IPS-NIHi7 (cell line): Measurements from ENCODE around the gene PAPPA.

Experiments used
- DNase-seq: peaks from one replicate; pipeline ENCODE4 v3.0.0; 2012; ENCODE audit warnings: mixed read lengths; ENCODE audit errors: extremely low spot score

Gene PAPPA

GRCh38 chr9:116382053-116382452, 228.5 kb downstream of the PAPPA start:
- DNase-seq, result no peak

GRCh38 chr9:116383133-116383532, 229.5 kb downstream of the PAPPA start:
- no peak for DNase-seq

GRCh38 chr9:116383936-116384335, 230.3 kb downstream of the PAPPA start:
- no peak for DNase-seq

DNA sequence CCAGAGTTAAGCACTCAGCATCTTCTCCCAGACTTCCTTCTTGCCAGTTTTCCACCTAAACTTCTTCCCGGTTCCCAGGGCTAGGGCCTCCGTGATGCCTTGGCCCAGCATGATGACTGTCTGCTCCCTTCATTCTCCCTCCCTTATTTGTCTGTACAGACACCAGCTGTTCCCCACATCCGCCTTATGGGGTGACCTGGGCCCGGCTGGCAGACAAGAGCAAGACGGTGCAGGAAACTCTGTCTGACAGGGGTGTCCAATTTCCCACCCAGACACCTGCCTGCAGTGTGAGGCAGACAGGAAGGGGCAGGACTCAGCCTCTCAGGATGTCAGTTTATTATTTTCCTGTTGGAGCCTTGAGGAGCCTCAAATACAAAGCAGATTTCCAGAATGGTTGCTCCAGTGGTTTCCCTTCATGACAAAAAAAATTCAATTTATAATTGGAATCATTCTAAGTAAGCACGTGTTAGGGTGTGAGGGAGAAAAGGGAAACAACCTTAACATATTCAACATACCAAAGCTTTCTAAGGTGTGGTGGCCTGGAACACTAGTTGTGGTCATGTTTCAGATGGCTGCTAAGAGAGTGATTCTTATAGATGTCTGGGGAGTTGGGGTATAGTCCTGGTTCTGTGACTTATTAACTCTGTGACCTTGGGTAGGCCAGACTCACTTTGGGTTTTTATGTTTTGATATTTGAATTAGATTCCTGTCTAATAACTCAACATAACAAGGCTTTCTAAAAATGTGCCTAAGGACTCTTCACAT, 234.5 kb downstream of the PAPPA start:
- no peak for DNase-seq

DNA sequence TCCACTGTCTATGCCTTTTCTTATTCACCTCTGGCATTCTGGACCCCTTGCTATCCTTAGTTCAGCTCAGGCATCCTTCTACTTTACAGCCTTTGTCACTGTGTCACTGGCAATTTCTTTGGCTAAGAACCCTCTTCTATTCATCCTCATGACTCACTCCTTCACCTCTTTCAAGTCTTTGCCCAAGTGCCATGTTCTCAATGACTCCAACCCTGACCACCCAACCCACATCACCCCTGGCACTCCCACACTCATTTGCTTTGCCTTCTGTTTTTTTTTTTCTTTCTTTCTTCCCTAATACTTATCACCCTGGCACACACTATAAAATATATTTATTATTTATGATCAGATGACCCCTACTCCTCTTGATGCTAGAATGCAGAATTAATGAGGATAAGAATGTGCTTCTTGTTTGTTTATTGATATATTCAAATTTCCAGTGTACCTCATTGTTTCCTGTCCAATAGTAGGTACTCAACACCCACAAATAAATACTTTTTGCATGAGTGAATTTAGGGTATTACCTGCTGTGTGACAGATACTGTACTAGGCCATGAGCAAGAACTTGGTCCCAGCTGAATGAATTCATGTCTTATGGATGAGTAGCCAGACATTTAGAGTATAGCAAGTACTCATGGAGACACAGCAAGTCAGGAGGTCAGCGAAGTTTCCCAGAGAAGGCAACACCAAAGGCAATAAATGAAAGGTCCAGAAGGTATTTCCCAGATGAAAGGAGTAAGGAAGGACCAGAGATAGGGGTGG, 236.1 kb downstream of the PAPPA start:
- DNase-seq, result no peak

DNA sequence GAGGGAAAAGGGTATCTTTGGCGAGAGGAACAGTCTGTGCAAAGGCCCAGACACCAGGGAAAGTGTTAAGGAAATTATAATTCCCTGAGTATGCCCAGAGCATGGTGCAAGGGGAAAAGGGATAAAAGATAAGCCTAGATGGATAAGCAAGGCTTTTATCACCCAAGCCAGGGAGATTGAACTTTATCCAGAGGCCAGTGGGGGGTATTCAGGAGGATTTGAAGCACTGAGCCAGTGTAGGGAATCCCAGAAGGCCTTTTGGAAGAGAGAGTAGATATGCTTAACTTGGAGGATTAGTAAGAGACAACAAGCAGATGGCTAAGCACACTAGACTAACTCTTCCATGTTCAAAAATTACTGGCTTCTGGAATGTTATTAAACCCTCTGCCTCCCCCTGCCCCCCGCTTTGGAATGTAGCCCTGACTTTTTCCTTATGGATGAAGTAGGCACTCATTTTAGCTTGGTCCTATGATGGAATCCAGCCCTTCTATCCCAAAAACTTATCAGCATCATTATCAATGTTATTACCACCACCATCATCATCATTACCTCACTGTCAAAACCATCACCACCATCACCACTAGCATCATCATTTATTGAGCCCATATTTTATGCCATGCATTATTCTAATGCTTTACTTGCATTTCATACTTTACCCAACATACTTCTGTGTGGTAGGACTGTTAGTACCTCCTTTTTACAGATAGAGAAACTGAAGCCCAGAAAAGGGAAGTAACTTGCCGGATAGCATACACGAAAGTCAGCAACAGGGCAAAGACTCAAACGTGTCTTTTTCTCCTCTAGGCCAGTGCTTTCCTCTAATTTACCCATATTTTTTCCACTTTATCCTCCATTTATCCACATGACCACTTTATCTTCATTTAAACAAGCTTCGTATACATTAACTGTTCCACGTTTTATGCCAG, 237.0 kb downstream of the PAPPA start:
- DNase-seq, result no peak

- DNase-seq, result peak; percentile 47
These were observed 237.8 kb downstream of the PAPPA start for GRCh38 chr9:116391306-116391900.

GRCh38 chr9:116393198-116393597, 239.6 kb downstream of the PAPPA start:
- DNase-seq, result no peak

DNA sequence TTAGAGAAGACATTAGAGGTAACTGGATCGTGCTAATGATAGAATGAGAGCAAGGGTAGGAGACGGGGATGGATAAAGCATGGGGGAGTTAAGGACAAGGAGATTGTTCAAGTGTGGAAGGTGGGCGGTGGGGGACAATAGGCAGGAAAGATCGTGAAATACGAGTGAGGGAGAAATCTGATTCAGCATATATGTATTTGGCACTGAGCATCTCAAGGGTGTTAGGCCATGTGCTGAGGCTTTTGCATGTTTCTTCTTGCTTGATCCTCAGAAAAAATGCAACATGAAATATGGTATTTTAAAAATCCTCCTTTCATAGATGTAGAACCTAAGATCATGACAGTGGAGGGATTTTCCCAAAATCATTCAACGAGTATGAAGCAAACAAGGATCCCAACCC, 240.5 kb downstream of the PAPPA start:
- no peak for DNase-seq

DNA sequence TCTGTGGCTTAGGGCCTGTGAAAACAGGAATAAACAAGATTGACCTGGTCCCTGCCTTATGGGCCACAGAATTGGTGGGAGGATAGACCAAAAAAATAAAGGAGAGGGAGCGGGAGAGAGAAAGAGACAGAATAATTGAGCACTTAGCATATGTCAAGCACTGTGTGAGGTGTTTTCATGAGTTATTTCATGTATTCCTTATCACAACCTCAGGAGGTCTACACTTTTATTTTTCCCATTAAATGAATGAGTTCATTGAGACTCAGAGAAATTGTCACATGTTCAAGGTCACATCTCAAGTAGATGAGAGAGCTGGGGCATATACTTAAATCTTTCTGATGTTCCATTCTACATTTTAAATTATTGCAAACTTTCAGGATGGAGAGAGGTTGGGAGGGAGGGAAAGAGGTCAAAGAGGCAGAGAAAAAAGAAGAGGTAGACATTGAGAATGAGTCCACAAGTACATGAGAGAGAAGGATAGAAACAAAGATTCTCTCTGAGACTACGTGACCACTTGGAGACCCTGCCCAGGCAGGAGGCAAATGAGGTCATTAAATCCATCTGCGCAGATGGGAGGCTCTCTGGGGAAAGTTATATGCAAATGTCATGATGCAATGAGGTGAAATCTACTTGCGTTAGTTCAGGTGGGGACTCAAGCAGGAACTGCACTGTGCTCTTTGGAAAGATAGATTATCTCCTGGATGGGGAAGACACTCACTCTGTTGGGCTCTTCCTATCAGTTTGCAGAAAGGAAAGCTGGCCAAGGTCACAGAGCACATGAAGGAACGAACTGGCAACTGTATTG, 241.5 kb downstream of the PAPPA start:
- DNase-seq, result no peak

GRCh38 chr9:116395699-116396037, 242.1 kb downstream of the PAPPA start:
- no peak for DNase-seq

DNA sequence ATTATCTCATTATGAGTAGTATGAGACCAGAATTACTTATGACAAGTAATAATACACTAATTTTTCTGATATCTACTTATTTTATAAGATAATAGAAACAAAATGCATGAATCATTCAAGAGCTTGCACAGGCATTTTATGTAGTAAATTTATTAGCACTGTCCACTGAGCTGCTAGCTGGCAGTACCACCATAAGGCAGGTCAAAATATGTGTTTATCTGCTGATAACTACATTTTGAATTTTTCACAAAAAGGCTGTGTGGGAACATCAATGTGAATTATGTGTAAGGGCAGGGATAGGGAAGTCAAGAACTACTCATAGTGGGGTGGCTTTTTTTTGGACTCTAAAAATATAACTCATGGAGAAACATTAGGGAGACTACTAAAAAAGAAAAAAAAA, 249.6 kb downstream of the PAPPA start:
- DNase-seq, result no peak

- no peak for DNase-seq
These were observed 250.6 kb downstream of the PAPPA start for GRCh38 chr9:116404228-116404627.

DNA sequence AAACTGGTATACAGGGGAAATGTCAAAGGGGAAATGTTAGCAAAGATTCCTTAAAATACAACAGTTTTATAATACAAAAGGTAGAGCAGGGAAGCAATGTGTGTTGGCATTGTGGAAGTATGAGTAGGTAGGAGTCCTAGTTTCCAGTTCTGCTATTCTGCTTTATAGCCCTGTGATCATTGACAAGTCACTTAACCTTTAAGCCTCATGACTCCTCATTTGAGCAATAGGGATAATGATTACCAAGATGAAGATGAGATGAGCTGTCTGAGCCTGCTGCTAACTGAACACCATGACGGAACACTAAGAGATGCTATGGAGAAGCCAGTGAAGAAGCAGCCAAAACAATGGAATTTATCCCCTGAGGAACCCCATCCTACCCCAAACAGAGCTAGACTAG, 251.7 kb downstream of the PAPPA start:
- no peak for DNase-seq

DNA sequence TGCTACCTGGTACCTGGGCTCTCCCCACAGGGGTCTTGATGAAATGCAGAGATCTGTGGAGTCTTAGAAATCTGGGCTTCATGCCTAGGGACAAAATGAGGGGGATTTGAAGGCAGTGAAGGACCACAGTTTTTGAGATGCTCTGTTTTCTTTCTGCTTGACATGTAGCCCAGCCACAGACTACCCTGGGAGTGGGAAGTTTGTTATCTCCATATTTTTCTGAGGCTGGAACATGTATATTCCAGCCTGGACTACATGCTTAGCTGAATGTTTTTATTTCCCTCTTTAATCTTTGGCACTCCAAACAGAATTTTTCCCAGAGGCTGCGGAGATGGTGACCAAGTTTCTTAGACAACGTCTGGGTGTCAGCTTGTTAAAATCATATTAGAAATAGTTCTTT, 252.9 kb downstream of the PAPPA start:
- DNase-seq, result no peak

- DNase-seq, result no peak
These were observed 255.5 kb downstream of the PAPPA start for GRCh38 chr9:116409129-116409528.

DNA sequence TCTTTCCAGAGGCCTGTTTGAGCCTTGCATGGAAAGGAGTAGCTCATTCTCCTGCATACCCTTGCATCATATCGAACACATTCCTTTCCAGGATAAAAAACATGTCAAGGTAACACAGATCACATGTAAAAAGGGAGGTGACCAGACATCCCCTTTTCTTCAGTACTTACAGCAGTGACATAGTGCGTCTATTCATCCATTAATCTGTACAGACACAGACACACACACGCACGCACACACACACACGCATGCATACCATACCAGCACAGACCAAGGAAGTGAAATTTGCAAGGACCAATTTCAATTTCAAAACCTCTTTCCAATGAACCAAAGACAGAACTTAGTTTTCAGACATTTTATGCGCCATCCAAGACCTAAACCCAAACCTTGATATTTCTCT, 256.0 kb downstream of the PAPPA start:
- no peak for DNase-seq

GRCh38 chr9:116411506-116411905, 257.9 kb downstream of the PAPPA start:
- no peak for DNase-seq

DNA sequence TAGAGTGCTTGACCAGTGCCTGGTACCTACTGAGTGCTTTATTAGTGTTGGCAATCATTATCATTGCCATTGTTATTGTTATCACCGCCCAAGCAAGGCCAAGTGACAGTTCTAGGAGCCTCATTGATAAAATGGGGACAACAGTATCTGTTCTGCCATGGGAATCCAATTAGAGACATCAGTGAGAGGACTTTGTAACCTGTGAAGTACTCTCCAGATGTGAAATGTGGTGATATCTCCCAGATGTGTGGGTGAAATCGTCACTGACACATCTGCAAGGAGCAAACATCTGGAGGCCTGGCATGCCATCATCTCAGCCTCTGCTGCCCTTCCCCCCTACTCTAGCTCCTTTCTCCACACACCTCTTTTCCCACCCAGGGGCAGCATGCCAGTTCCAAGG, 260.8 kb downstream of the PAPPA start:
- no peak for DNase-seq

GRCh38 chr9:116416421-116416820, 262.8 kb downstream of the PAPPA start:
- no peak for DNase-seq

- no peak for DNase-seq
These were observed 263.9 kb downstream of the PAPPA start for GRCh38 chr9:116417464-116417863.
